SK-N-SH treated with all-trans-retinoic acid at 6 μM for 48 hours (cell line): ENCODE results near the gene UBASH3B.

Source experiments
- ATAC-seq: fragments of 200-7000 bp; cut with Tn5 transposase; 3 replicates; pipeline ENCODE4 v1.9.1; 2020; ENCODE audit warnings: mild to moderate bottlenecking, moderate library complexity
- ARNTL ChIP-seq: fragments of 450-650 bp; formaldehyde crosslinking; IDR thresholded peaks from 2 replicates; pipeline ENCODE4 v1.5.0; 2020; ENCODE audit warnings: low read depth, mild to moderate bottlenecking, moderate library complexity, borderline replicate concordance
- BACH2 ChIP-seq: fragments of 250-450 bp; sonication (Bioruptor Pico); IDR thresholded peaks from 2 replicates; pipeline ENCODE4 v1.9.0; 2021; ENCODE audit warnings: mild to moderate bottlenecking, borderline replicate concordance
- CSDC2 ChIP-seq: fragments of 250-450 bp; sonication (Bioruptor Pico); IDR thresholded peaks from 2 replicates; pipeline ENCODE4 v1.5.0; 2020; ENCODE audit warnings: mild to moderate bottlenecking, moderate library complexity
- CSRNP3 ChIP-seq: fragments of 250-450 bp; sonication (Bioruptor Pico); IDR thresholded peaks from 2 replicates; pipeline ENCODE4 v1.5.1; 2021; ENCODE audit warnings: mild to moderate bottlenecking, moderate library complexity
- ESRRG ChIP-seq: fragments of 250-450 bp; sonication (Bioruptor Pico); IDR thresholded peaks from 2 replicates; pipeline ENCODE4 v1.6.1; 2021; ENCODE audit warnings: mild to moderate bottlenecking
- GLIS3 ChIP-seq: fragments of 250-450 bp; sonication (Bioruptor Pico); IDR thresholded peaks from 2 replicates; pipeline ENCODE4 v1.5.0; 2020; ENCODE audit warnings: mild to moderate bottlenecking, moderate library complexity
- ISL1 ChIP-seq: fragments of 250-450 bp; sonication (Bioruptor Pico); IDR thresholded peaks from 2 replicates; pipeline ENCODE4 v2.1.2; 2022; ENCODE audit warnings: mild to moderate bottlenecking, moderate library complexity
- OSR1 ChIP-seq: fragments of 250-450 bp; sonication (Bioruptor Pico); IDR thresholded peaks from 2 replicates; pipeline ENCODE4 v1.8.0; 2022; ENCODE audit warnings: moderate library complexity, mild to moderate bottlenecking, inconsistent platforms
- POU6F1 ChIP-seq: fragments of 250-450 bp; sonication (Bioruptor Pico); IDR thresholded peaks from 2 replicates; pipeline ENCODE4 v1.8.0; 2021; ENCODE audit warnings: low read depth, mild to moderate bottlenecking, moderate library complexity, borderline replicate concordance
- PPARA ChIP-seq: fragments of 250-450 bp; sonication (Bioruptor Pico); IDR thresholded peaks from 2 replicates; pipeline ENCODE4 v1.5.0; 2020; ENCODE audit warnings: mild to moderate bottlenecking, borderline replicate concordance
- RARB ChIP-seq: fragments of 250-450 bp; sonication (Bioruptor Pico); IDR thresholded peaks from 2 replicates; pipeline ENCODE4 v1.8.0; 2021; ENCODE audit warnings: mild to moderate bottlenecking, moderate library complexity
- SNAI2 ChIP-seq: fragments of 250-450 bp; sonication (Bioruptor Pico); IDR thresholded peaks from 2 replicates; pipeline ENCODE4 v1.5.0; 2020; ENCODE audit warnings: mild to moderate bottlenecking, moderate library complexity
- TCF4 ChIP-seq: fragments of 250-450 bp; sonication (Bioruptor Pico); IDR thresholded peaks from 2 replicates; pipeline ENCODE4 v1.8.0; 2021; ENCODE audit warnings: mild to moderate bottlenecking, moderate library complexity, borderline replicate concordance
- TOX ChIP-seq: fragments of 250-450 bp; sonication (Bioruptor Pico); IDR thresholded peaks from 2 replicates; pipeline ENCODE4 v1.8.0; 2021; ENCODE audit warnings: mild to moderate bottlenecking, moderate library complexity, borderline replicate concordance
- TSHZ2 ChIP-seq: fragments of 250-450 bp; sonication (Bioruptor Pico); IDR thresholded peaks from 2 replicates; pipeline ENCODE4 v1.5.0; 2020; ENCODE audit warnings: mild to moderate bottlenecking, moderate library complexity
- ZC3H10 ChIP-seq: fragments of 250-450 bp; sonication (Bioruptor Pico); IDR thresholded peaks from 2 replicates; pipeline ENCODE4 v1.5.1; 2021; ENCODE audit warnings: mild to moderate bottlenecking, moderate library complexity
- ZFP3 ChIP-seq: fragments of 250-450 bp; sonication (Bioruptor Pico); IDR thresholded peaks from 2 replicates; pipeline ENCODE4 v1.5.0; 2020; ENCODE audit warnings: mild to moderate bottlenecking, moderate library complexity
- ZNF565 ChIP-seq: fragments of 450-650 bp; formaldehyde crosslinking; conservative IDR thresholded peaks from 2 replicates; pipeline ENCODE4 v1.5.0; 2020; ENCODE audit warnings: low read depth, mild to moderate bottlenecking, moderate library complexity
- ZNF8 ChIP-seq: fragments of 450-650 bp; formaldehyde crosslinking; IDR thresholded peaks from 2 replicates; pipeline ENCODE4 v1.5.0; 2020; ENCODE audit warnings: mild to moderate bottlenecking, moderate library complexity
- TF ChIP-seq, protein P1 (sequence below): fragments of 250-450 bp; sonication (Bioruptor Pico); IDR thresholded peaks from 2 replicates; pipeline ENCODE4 v1.8.0; 2020; ENCODE audit warnings: mild to moderate bottlenecking, moderate library complexity, borderline replicate concordance
- TF ChIP-seq, protein P2 (sequence below): fragments of 250-450 bp; sonication (Bioruptor Pico); IDR thresholded peaks from 2 replicates; pipeline ENCODE4 v1.5.1; 2020; ENCODE audit warnings: low read depth, mild to moderate bottlenecking, moderate library complexity

UBASH3B gene

DNA sequence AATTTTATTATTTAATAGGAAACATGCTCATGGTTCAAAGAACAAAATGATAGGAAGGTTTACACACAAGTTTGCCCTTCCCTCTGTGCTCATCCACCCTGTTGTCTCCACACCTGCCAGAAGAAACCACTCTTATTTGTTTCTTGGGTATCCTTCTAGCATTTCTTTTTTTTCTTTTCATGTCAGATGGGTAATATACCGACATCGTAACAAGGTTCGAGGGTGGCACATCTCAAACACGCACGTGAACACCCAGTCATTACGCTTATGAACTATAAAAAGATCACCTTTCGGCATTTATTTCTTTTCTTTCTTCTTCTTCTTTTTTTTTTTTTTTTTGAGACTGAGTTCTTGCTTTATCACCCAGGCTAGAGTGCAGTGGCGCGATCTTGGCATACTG, 70.5 kb downstream of the UBASH3B start:
- no peak for TF ChIP-seq ZC3H10 (CRISPR knock-in tag)
- TF ChIP-seq, protein P1, sequence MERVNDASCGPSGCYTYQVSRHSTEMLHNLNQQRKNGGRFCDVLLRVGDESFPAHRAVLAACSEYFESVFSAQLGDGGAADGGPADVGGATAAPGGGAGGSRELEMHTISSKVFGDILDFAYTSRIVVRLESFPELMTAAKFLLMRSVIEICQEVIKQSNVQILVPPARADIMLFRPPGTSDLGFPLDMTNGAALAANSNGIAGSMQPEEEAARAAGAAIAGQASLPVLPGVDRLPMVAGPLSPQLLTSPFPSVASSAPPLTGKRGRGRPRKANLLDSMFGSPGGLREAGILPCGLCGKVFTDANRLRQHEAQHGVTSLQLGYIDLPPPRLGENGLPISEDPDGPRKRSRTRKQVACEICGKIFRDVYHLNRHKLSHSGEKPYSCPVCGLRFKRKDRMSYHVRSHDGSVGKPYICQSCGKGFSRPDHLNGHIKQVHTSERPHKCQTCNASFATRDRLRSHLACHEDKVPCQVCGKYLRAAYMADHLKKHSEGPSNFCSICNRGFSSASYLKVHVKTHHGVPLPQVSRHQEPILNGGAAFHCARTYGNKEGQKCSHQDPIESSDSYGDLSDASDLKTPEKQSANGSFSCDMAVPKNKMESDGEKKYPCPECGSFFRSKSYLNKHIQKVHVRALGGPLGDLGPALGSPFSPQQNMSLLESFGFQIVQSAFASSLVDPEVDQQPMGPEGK (CRISPR knock-in tag): no peak
- no peak for TF ChIP-seq GLIS3 (CRISPR knock-in tag)
- TF ChIP-seq TSHZ2: no peak
- no peak for TF ChIP-seq ZNF8 (CRISPR knock-in tag)
- TF ChIP-seq BACH2 (CRISPR knock-in tag): no peak
- TF ChIP-seq ZFP3 (CRISPR knock-in tag): no peak
- no peak for TF ChIP-seq ZNF565
- no peak for TF ChIP-seq CSDC2 (CRISPR knock-in tag)
- no peak for TF ChIP-seq RARB (CRISPR knock-in tag)
- no peak for TF ChIP-seq ISL1
- TF ChIP-seq, protein P2, sequence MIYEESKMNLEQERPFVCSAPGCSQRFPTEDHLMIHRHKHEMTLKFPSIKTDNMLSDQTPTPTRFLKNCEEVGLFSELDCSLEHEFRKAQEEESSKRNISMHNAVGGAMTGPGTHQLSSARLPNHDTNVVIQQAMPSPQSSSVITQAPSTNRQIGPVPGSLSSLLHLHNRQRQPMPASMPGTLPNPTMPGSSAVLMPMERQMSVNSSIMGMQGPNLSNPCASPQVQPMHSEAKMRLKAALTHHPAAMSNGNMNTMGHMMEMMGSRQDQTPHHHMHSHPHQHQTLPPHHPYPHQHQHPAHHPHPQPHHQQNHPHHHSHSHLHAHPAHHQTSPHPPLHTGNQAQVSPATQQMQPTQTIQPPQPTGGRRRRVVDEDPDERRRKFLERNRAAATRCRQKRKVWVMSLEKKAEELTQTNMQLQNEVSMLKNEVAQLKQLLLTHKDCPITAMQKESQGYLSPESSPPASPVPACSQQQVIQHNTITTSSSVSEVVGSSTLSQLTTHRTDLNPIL (CRISPR knock-in tag): no peak
- no peak for TF ChIP-seq CSRNP3 (CRISPR knock-in tag)
- TF ChIP-seq ARNTL (CRISPR knock-in tag): no peak
- TF ChIP-seq TCF4 (CRISPR knock-in tag): no peak
- TF ChIP-seq TOX (CRISPR knock-in tag): no peak
- ATAC-seq: no peak

DNA sequence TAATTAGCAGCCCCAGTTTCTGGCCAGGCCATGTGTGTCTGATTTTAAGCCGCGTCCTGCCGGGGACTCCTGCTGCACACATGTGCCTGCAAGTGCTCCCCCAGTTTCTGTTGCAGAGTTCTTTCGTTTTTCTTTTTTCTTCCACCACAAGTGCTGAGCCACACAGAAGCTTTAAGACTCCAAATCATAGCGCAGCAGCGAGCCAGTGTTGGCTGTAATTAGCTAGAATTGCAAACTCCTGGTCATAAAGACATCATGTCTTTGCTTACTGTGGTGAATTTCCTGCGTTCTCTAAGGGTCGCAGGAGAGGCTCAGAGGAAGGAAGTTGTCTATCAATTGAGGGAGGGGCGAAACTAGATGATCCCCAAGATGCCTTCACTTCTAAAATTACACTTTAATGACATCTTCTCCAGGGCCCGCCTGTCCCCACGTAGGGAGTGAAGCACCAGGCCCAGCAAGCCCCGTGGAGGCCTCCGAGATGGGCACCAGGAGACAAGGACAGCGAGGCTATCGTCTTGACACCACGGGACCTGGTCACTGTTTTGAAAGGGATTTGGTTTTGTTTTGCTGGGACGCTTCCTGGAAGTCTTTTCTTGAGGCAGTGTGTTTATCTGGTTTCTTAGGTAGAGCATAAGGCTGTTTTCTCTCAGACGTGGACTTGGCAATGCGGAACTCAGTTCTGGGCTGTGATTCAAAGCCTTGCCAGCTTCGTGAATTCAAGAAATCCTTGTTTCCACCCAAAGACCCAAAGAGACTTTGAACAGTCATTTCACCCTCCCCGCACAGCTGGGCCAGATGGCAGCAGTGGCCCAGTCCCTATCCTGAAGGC, 71.8 kb downstream of the UBASH3B start:
- ATAC-seq: no peak
- TF ChIP-seq BACH2 (CRISPR knock-in tag): no peak
- no peak for TF ChIP-seq ZNF565
- no peak for TF ChIP-seq PPARA
- TF ChIP-seq ARNTL (CRISPR knock-in tag): no peak
- TF ChIP-seq CSRNP3 (CRISPR knock-in tag): no peak
- no peak for TF ChIP-seq ISL1

- ATAC-seq: no peak
- TF ChIP-seq ISL1 (no peak), GLIS3 (CRISPR knock-in tag) (no peak), ZNF8 (CRISPR knock-in tag) (no peak), SNAI2 (CRISPR knock-in tag) (no peak), TOX (CRISPR knock-in tag) (no peak), POU6F1 (CRISPR knock-in tag) (no peak), CSDC2 (CRISPR knock-in tag) (no peak), BACH2 (CRISPR knock-in tag) (no peak), ZC3H10 (CRISPR knock-in tag) (no peak), PPARA (no peak), ZNF565 (no peak), ESRRG (CRISPR knock-in tag) (no peak), ARNTL (CRISPR knock-in tag) (no peak), CSRNP3 (CRISPR knock-in tag) (no peak), OSR1 (no peak)
- TF ChIP-seq, protein P2 (CRISPR knock-in tag): no peak
These were observed 73.0 kb downstream of the UBASH3B start for GRCh38 chr11:122728561-122728960.
